Activated CD8-positive, alpha-beta memory T cell treated with anti-CD3 and anti-CD28 coated beads for 48 hours (primary cell): ENCODE results near the gene RIPOR3.
A peak's percentile ranks its signal among the peaks of the same experiment; 100 is the strongest.
"Not testable (repeated sequence)": the region's sequence is repeated elsewhere in the genome, so short reads cannot be mapped to it uniquely, and the experiment has no call there.

ENCODE experiments used
- DNase-seq, 3 experiments: peaks; one replicate each; pipeline ENCODE4 v3.0.0-alpha.2; 2020; ENCODE audit warnings: low read depth in 2 of 3, low spot score in 2 of 3

RIPOR3 gene

GRCh38 chr20:50577175-50578018, 113.9 kb downstream of the RIPOR3 start:
- no peak for DNase-seq

GRCh38 chr20:50575865-50576720, 115.2 kb downstream of the RIPOR3 start:
- peak in 1 of 3 experiments; percentile 31 for DNase-seq

- DNase-seq: no peak
Measured at GRCh38 chr20:50574586-50574985, 116.8 kb downstream of the RIPOR3 start.

DNA sequence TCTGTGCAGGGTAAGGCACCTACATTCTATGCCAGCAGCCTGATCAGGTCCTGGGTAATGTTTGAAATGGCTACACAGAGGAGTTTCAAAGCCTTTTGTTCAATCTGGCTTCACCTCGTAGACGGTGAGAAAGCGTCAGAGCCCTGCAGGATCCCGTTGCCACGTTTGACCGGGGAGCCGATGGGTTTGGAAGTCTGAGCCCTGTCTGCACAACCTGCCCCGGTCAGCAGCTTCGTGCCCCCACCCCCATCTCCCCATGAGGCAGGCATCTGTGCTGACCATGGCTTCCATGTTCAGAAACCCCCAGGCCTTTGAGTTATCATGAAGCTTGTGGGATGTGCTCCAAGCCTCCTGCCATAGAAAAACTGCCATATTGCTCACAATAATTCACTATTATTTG, 117.2 kb downstream of the RIPOR3 start:
- DNase-seq: no peak

DNA sequence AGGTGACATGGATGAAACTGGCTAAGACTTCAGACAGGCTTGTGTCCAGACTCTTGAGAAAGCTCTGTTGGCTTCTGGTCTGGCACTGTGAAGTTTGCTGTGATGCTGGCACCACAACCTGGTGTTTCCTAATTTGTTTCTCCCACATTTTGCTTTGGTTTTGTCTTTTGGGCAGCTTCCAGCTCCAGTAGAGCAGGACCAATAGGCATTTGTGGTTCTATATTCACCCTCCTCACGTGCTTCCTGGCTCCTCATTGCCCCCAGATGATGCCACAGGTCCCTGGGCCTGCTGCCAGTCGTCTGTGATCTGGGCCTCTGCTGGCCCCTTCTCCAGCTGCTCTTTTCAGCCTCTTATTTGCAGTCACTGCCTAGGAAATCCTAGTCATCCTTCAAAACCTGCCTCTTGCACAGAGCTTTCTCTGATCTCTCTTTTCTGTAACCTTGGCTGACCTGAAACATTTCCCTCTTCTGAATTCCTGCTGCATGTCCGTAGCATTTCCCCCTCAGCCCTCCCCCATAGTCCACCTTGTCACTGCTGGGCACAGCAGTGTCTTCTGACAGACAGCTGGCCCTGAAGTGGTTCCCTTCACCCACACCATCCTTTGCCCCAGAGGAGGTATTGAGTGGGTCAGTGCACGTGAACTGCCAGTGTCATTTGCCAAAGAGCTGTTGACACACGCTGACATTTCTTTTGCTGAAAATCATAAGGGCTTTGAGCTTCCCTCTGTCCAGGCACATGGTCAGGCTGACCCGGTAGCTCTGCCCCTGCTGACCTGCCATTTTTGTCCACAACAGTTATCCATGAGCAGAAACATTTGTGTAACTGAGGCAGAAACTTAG, 118.2 kb downstream of the RIPOR3 start:
- no peak for DNase-seq

- DNase-seq: no peak
Measured at GRCh38 chr20:50571466-50571865, 119.9 kb downstream of the RIPOR3 start.

GRCh38 chr20:50569864-50570836, 121.2 kb downstream of the RIPOR3 start:
- DNase-seq: no peak

- not testable (repeated sequence) for DNase-seq
Measured at GRCh38 chr20:50569487-50569863, 121.9 kb downstream of the RIPOR3 start.

GRCh38 chr20:50568549-50568942, 122.8 kb downstream of the RIPOR3 start:
- DNase-seq: no peak

- DNase-seq: no peak
Measured at GRCh38 chr20:50567860-50568548, 123.3 kb downstream of the RIPOR3 start.

DNA sequence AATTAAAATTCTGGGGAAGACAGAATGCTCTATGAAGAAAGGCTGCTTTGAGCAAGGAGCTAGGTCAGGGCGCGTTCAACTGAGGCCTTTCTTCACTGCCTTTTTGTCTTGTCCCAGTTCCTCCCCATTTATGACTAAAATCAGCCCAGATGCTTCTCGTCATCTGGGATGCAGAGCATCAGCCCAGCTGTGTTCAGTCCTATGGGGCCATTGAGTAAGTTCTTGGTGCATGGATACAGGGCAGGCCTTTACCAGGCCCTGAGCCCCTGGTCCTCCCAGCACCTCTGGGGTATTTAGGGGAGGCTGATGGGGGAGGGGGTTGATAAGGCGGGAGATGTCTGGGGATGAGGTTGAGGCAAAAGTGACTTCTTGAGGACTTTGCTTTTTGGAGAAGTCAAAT, 125.5 kb downstream of the RIPOR3 start:
- DNase-seq: no peak

GRCh38 chr20:50565383-50565782, 126.0 kb downstream of the RIPOR3 start:
- DNase-seq: no peak

DNA sequence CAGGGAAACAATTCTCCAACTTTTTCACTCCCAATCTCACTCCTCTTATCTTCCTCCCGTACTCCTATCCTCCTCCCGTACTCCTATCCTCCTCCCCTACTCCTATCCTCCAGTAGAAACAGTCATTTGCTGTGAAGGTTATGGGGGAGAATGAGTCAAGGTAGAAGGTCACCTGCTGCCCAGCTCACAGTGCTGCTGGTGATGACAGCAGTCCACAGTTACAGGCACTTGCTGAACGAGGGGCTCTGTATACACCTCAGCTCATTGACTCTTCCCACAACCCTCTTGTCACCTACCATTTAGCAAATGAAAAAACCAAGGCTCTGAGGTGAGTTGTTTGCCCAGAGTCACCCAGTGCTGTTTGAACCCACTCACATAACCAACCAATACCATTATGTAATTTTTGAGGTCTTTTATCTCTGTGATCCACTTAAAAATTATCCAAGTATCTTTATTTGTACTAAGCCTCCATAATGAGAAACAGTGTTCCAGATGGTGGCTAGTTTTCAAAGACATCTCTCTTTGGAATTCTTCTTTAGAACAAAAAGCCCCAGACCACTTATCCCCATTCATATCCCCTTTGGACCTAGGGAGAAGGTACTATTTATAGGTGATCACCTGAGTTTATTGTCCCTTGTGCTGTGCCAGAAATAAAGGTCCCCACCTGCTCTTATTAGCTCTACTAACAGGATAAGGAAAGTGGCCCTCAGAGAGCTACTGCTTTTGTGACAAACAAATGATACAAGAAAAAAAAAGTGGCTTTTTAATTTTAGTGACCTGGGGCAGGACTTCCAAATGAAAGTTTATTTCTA, 128.0 kb downstream of the RIPOR3 start:
- no peak for DNase-seq

DNA sequence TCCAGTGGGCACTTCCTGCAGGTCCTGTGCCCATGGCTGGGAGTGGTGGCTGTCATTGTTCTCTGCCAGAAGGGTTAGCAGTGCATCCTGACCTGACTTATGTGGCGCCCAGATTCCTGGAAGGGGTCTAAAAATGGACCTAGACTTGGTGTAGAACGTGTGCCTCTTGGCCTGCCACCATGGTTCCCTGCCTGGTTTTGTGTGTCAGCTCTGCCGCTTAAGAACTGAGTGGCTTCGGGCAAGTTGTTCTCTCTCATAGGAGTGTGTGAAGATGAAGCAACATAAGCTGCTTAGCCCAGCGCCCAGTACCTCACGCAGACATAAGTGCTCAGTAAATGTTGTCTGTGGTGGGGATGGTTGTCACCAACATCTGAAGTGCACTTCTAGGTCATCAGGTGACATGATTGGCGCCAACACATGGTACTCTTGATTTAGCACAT, 129.1 kb downstream of the RIPOR3 start:
- no peak for DNase-seq

- DNase-seq: peak in 2 of 3 experiments; percentile 37 to 48
Measured at GRCh38 chr20:50561379-50562078, 129.8 kb downstream of the RIPOR3 start.

- DNase-seq: no peak
Measured at GRCh38 chr20:50560867-50561266, 130.5 kb downstream of the RIPOR3 start.

DNA sequence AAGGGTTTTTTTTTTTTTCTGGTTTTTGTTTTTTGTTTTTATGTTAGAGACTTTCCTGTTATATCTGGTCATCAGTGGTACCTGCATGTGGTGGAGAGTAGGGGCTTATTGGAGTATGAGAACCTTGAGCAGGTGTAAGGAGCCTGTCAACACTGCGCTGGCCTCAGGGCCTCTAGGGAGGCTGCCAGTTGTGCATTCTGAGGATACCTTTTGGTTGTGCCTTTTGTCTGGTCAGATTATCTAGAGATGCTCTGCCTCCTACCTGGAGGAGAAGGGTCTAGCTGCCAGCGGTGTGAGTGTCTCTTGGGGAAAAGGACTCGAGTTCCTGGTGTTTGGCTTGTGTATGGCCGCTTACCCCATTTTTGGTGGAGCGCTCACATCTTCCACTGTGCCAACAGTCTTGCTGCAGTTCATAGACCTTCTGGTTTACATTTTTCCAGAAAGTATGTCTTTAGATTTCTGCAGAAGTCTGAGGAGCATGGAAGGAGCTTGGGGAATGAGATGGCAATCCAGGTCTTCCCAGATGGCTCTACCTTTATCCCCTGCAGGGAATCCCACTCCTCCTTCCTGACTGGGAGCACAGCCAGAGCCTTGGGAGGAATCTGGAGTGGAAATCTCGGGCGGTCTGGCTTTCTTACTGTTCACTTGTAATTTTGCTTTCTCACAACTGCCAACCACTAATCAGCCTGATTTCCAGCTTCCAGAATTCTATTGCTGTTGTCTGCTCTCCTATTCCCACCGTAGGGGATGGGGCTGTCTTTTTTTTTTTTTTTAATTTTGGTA, 131.3 kb downstream of the RIPOR3 start:
- DNase-seq: no peak
